Measurements from ENCODE around the gene CDADC1.

DNA sequence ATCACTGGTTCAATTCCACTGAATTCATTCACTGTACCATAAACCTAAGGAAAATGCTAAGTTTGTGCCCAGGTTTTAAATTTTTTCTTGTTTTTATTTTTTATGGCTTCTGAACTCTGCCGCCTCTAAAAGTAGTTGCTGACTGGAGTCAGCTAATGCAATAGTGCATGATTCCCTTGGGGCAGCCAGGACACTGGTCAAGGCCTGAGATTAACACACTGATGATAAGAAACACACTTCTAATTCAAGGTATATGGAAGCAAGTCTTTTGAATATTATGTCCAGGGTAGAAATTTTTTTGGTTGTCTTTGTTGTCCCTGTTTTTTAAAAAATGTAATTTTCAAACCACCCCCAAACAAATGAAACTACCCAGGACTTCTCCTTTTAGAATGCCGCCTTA is 72.2 kb downstream of the CDADC1 start:
- TF ChIP-seq TAF1 (IDR thresholded peaks at IDR 0.05; ENCODE audit: low read depth, low read length) = no peak
- TF ChIP-seq POLR2A (IDR thresholded peaks at IDR 0.05; ENCODE audit: low read depth, low read length) = no peak
- TF ChIP-seq POLR2AphosphoS5 (IDR thresholded peaks at IDR 0.05; ENCODE audit: low read depth, low read length) = no peak
- no peak for TF ChIP-seq SPI1 (IDR thresholded peaks at IDR 0.05; ENCODE audit: low read depth, low read length)
- no peak for TF ChIP-seq POU2F2 (IDR thresholded peaks at IDR 0.05; ENCODE audit: low read depth, low read length)

Measured in GM12891 (cell line).